Measurements from ENCODE around the gene TNFRSF13B. TPM values are rescaled to one million over a fixed set of nuclear protein-coding genes. Genes with fewer than 3 reads are reported as not detected.

The TNFRSF13B gene
- total and polyA plus RNA-seq, 10 of the 15 experiments (the other 5 are each of a cell fraction or from before 2014, with no cell fraction given) = 15.5 to 231 (median 119) TPM

DNA sequence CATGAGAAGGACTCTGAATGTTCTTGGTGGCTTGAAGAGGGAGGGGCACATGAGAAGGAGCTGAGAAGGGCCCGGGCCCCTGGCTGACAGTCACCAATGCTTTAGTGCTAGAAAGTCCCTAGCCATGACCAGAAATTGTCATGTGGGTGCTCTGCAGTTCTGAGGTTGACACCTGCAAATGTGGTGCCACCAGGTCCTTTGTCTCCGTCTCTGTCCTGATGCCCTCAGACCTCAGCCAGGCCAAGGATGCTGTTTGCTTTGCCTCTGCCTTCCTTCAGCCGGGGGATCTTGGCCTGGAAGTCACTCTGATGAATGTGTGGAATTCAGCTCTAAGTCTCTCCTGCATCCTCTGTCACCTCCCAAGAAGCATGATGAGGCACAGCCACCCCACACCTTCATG, 63.6 kb downstream of the TNFRSF13B start:
- Histone ChIP-seq H3K4me1 (ENCODE audit: control insufficient read depth, insufficient read depth, low read length) (no peaks in the 10 kb centered on the region), H3K36me3 (ENCODE audit: control insufficient read depth in 2 of 2, insufficient read depth in 2 of 2, low read length in 1 of 2) (no peaks in the 10 kb centered on the region), H3K9me3 (replicated peaks; ENCODE audit: control insufficient read depth, insufficient read depth, low read length) (no peaks in the 10 kb centered on the region), H3K4me2 (ENCODE audit: control insufficient read depth, insufficient read depth) (no peak overlapping the region), H3K79me2 (ENCODE audit: control insufficient read depth, insufficient read depth, low read length) (no peaks in the 10 kb centered on the region), H3K9ac (ENCODE audit: control insufficient read depth, insufficient read depth, low read length) (no peak overlapping the region), H3K27me3 (replicated peaks in 1 of 2; ENCODE audit: control insufficient read depth in 2 of 2, insufficient read depth in 2 of 2, low read length in 1 of 2) (peaks cover 1 to 2% of the 10 kb centered on the region in 2 experiments; a peak in 2 of 4 replicates), H3K27ac (ENCODE audit: control insufficient read depth, insufficient read depth) (no peak overlapping the region), H2AFZ (ENCODE audit: control insufficient read depth, low read depth, low read length) (no peak overlapping the region), H4K20me1 (ENCODE audit: control insufficient read depth, insufficient read depth) (no peaks in the 10 kb centered on the region), H3K4me3 (no peak overlapping the region)
- ChIA-PET RAD21 (ENCODE audit: unreplicated experiment) (no interaction called here), SMC1A (ENCODE audit: uncharacterized antibody, unreplicated experiment) (interaction anchor here (0.5 kb wide), 1 partner anchor 1364 kb away, joined by 3 read pairs; no protein-coding TSS in a partner anchor), POLR2A (no interaction called here), CTCF (interaction anchor here (0.6 kb wide), 1 partner anchor 82 kb away, joined by 3 read pairs; no protein-coding TSS in a partner anchor)
- BruUV-seq (replicated peaks) = no TSS peak
- WGBS (ENCODE audit: insufficient coverage, insufficient replicate concordance, low lambda C conversion rate, missing lambda C conversion rate) = 22% methylated on average over 3 of the region's 3 CpGs
- no peak for TF ChIP-seq KDM1A (IDR thresholded peaks at IDR 0.05; ENCODE audit: borderline replicate concordance)
- TF ChIP-seq SMAD5 (IDR thresholded peaks at IDR 0.05; ENCODE audit: low read depth) = no peak
- TF ChIP-seq, protein P1, sequence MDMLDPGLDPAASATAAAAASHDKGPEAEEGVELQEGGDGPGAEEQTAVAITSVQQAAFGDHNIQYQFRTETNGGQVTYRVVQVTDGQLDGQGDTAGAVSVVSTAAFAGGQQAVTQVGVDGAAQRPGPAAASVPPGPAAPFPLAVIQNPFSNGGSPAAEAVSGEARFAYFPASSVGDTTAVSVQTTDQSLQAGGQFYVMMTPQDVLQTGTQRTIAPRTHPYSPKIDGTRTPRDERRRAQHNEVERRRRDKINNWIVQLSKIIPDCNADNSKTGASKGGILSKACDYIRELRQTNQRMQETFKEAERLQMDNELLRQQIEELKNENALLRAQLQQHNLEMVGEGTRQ (IDR thresholded peaks at IDR 0.05; ENCODE audit: borderline replicate concordance, low read depth, low read length) = no peak
- TF ChIP-seq TARDBP (IDR thresholded peaks at IDR 0.05; ENCODE audit: borderline replicate concordance) = no peak
- TF ChIP-seq EP300 (IDR thresholded peaks at IDR 0.05; ENCODE audit: borderline replicate concordance in 1 of 2, control insufficient read depth in 1 of 2, low read depth in 2 of 2, low read length in 2 of 2) = no peak
- no peak for TF ChIP-seq TCF7 (IDR thresholded peaks at IDR 0.05; ENCODE audit: borderline replicate concordance)
- no peak for TF ChIP-seq POLR2A (IDR thresholded peaks at IDR 0.05; ENCODE audit: low read depth, low read length)
- TF ChIP-seq RAD21 (IDR thresholded peaks at IDR 0.05; ENCODE audit: insufficient read depth, low read depth, low read length) = no peak
- no peak for TF ChIP-seq STAT3 (IDR thresholded peaks at IDR 0.05; ENCODE audit: low read depth, low read length)
- no peak for TF ChIP-seq BACH1 (IDR thresholded peaks at IDR 0.05; ENCODE audit: borderline replicate concordance)
- TF ChIP-seq DPF2 (IDR thresholded peaks at IDR 0.05) = no peak
- TF ChIP-seq FOXK2 (IDR thresholded peaks at IDR 0.05) = no peak
- TF ChIP-seq EGR1 (IDR thresholded peaks at IDR 0.05; ENCODE audit: borderline replicate concordance in 1 of 2, low read depth in 2 of 2, low read length in 2 of 2) = no peak
- TF ChIP-seq CBX5 (IDR thresholded peaks at IDR 0.05; ENCODE audit: low read depth) = no peak
- no peak for TF ChIP-seq IKZF1 (conservative IDR thresholded peaks at IDR 0.05)
- TF ChIP-seq CEBPZ (IDR thresholded peaks at IDR 0.05; ENCODE audit: low read depth, low read length) = no peak
- TF ChIP-seq, protein P2, sequence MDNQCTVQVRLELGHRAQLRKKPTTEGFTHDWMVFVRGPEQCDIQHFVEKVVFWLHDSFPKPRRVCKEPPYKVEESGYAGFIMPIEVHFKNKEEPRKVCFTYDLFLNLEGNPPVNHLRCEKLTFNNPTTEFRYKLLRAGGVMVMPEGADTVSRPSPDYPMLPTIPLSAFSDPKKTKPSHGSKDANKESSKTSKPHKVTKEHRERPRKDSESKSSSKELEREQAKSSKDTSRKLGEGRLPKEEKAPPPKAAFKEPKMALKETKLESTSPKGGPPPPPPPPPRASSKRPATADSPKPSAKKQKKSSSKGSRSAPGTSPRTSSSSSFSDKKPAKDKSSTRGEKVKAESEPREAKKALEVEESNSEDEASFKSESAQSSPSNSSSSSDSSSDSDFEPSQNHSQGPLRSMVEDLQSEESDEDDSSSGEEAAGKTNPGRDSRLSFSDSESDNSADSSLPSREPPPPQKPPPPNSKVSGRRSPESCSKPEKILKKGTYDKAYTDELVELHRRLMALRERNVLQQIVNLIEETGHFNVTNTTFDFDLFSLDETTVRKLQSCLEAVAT (IDR thresholded peaks at IDR 0.05) = no peak
- no peak for TF ChIP-seq NR2F1 (conservative IDR thresholded peaks at IDR 0.05)
- TF ChIP-seq BCL11A (IDR thresholded peaks at IDR 0.05; ENCODE audit: low read depth, low read length) = no peak
- no peak for TF ChIP-seq SMARCA5 (IDR thresholded peaks at IDR 0.05)
- FAIRE-seq (no peak), ATAC-seq (no peak), DNase-seq (ENCODE audit: low read depth, low spot score) (no peak)
- in situ Hi-C loops (cut with MboI) = no loop called here
- intact Hi-C loops (cut with micrococcal nuclease; ENCODE audit: unreplicated experiment) = no loop called here
